NT2/D1 (cell line): Measurements from ENCODE around the gene CMC1.

ENCODE experiments used
- YY1 ChIP-seq: IDR thresholded peaks from 2 replicates; pipeline ENCODE4 v1.6.1; 2011; ENCODE audit not compliant: insufficient read length, insufficient read depth
- ZNF274 ChIP-seq: IDR thresholded peaks from 2 replicates; pipeline ENCODE4 v1.6.1; 2011; ENCODE audit warnings: mild to moderate bottlenecking, low read depth, low read length

DNA sequence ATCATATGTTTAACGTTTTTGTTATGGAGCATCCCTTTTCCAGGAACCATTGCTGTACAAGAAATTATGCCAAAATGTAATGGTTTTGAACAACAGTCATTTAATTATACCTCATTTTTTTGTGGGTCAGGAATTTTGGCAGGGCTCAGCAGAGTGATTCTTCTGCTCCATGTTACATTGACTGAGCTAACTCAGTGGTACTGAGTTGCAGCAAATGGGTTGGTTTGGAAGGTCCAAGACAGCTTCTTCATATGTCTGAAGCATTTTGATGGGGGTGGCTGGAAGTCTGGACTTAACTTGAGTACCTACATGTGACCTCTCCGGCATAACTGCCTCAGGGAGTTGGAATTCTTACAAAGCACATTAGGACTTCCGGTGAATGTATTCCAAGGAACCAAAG, 26.0 kb upstream of the CMC1 start:
- TF ChIP-seq ZNF274, result no peak
- no peak for TF ChIP-seq YY1
